Activated CD8-positive, alpha-beta T cell treated with anti-CD3 and anti-CD28 coated beads for 36 hours (primary cell): Measurements from ENCODE around the gene SLC44A4. TPM values are rescaled to one million over a fixed set of nuclear protein-coding genes. Genes with fewer than 3 reads are reported as not detected.
"Not testable (repeated sequence)": the region's sequence is repeated elsewhere in the genome, so short reads cannot be mapped to it uniquely, and the experiment has no call there.

ENCODE experiments used
- ATAC-seq: fragments of 200-7000 bp; cut with Tn5 transposase; one replicate; pipeline ENCODE4 v1.10.0; 2021; ENCODE audit warnings: mild to moderate bottlenecking, moderate library complexity
- CTCF ChIA-PET: fragments of 350-600 bp; sonication (Branson Sonifier 250); formaldehyde crosslinking; loops from one replicate; lab custom pipeline; 2021; ENCODE audit warnings: antibody characterized with exemption; lab: Charles Lee
- POLR2A ChIA-PET: fragments of 350-600 bp; sonication (Branson Sonifier 250); formaldehyde crosslinking; loops from one replicate; lab custom pipeline; 2021; ENCODE audit warnings: antibody characterized with exemption; lab: Charles Lee
- DNase-seq: peaks from one replicate; pipeline ENCODE4 v3.0.0-alpha.2; 2020
- H3K27ac Mint-ChIP-seq: one replicate; pipeline ENCODE4 v1.8.0; 2021; ENCODE audit warnings: mild to moderate bottlenecking, mixed read lengths
- H3K27me3 Mint-ChIP-seq: one replicate; pipeline ENCODE4 v1.8.0; 2021; ENCODE audit warnings: mixed read lengths
- H3K36me3 Mint-ChIP-seq: one replicate; pipeline ENCODE4 v1.8.0; 2021; ENCODE audit warnings: low read depth, mixed read lengths
- H3K4me1 Mint-ChIP-seq: one replicate; pipeline ENCODE4 v1.8.0; 2021; ENCODE audit warnings: low read depth, mixed read lengths
- H3K4me3 Mint-ChIP-seq: one replicate; pipeline ENCODE4 v1.8.0; 2021; ENCODE audit warnings: mild to moderate bottlenecking, moderate library complexity, mixed read lengths
- H3K9me3 Mint-ChIP-seq: one replicate; pipeline ENCODE4 v1.8.0; 2021; ENCODE audit warnings: mixed read lengths
- CTCF ChIP-seq: fragments of 200-600 bp; IDR thresholded peaks from one replicate; pipeline ENCODE4 v1.8.0; 2022; ENCODE audit warnings: antibody characterized with exemption, mild to moderate bottlenecking
- intact Hi-C: fragments of 100-400 bp; cut with micrococcal nuclease; formaldehyde crosslinking; loops from one replicate; pipeline ENCODE4 v1.10.0; 2022
- total RNA-seq, 2 experiments: library from RNA; stranded (reverse); gene quantifications; one replicate each; pipeline ENCODE4 v1.2.3, GENCODE V29; 2021

Gene SLC44A4
- total RNA-seq, 2 experiments from 2014 or later: not detected

GRCh38 chr6:31869343-31869742 lies 9.5 kb downstream of the SLC44A4 start:
- Mint-ChIP-seq H3K4me1 (peaks cover 9% of the 10 kb centered on the region), H3K9me3 (no peaks in the 10 kb centered on the region), H3K36me3 (no peaks in the 10 kb centered on the region), H3K4me3 (no peak overlapping the region), H3K27ac (no peak overlapping the region), H3K27me3 (no peaks in the 10 kb centered on the region)
- no peak for TF ChIP-seq CTCF
- intact Hi-C loops: no loop called here
- ChIA-PET POLR2A (no interaction called here), CTCF (no interaction called here)
- ATAC-seq (no peak), DNase-seq (no peak)

GRCh38 chr6:31868658-31868971 lies 10.2 kb downstream of the SLC44A4 start:
- H3K36me3 Mint-ChIP-seq, H3K9me3 Mint-ChIP-seq, H3K27me3 Mint-ChIP-seq, H3K27ac Mint-ChIP-seq, H3K4me3 Mint-ChIP-seq, ATAC-seq, DNase-seq, intact Hi-C loops: not testable (repeated sequence)
- ChIA-PET CTCF (interaction anchor here (0.8 kb wide), 1 partner anchor 20 kb away, joined by 3 read pairs; no protein-coding TSS in a partner anchor), POLR2A (interaction anchor here (0.6 kb wide), 1 partner anchor 12 kb away, joined by 3 read pairs; no protein-coding TSS in a partner anchor)
- peaks cover 12% of the 10 kb centered on the region for H3K4me1 Mint-ChIP-seq

- ChIA-PET CTCF (no interaction called here), POLR2A (interaction anchor here (0.9 to 4.4 kb wide), 3 partner anchors 29 to 214 kb away, joined by 3 to 42 read pairs (median 4); no protein-coding TSS in a partner anchor)
- no peak for ATAC-seq
- H3K4me3 Mint-ChIP-seq: no peak overlapping the region
- H3K4me1 Mint-ChIP-seq: peaks cover 20% of the 10 kb centered on the region
- no peaks in the 10 kb centered on the region for H3K27me3 Mint-ChIP-seq
- H3K27ac Mint-ChIP-seq: no peak overlapping the region
- DNase-seq: peak; percentile 21
- no peaks in the 10 kb centered on the region for H3K36me3 Mint-ChIP-seq
- intact Hi-C loops: no loop called here
- no peaks in the 10 kb centered on the region for H3K9me3 Mint-ChIP-seq
- TF ChIP-seq CTCF: no peak
Observed at GRCh38 chr6:31865205-31866118, 13.3 kb downstream of the SLC44A4 start.

GRCh38 chr6:31864818-31865204 lies 14.0 kb downstream of the SLC44A4 start:
- POLR2A ChIA-PET: interaction anchor here (0.9 to 4.4 kb wide), 5 partner anchors 10 to 213 kb away, joined by 3 to 42 read pairs (median 4); no protein-coding TSS in a partner anchor
- intact Hi-C loops: no loop called here
- Mint-ChIP-seq H3K9me3 (no peaks in the 10 kb centered on the region), H3K36me3 (peaks cover 4% of the 10 kb centered on the region), H3K27ac (no peak overlapping the region), H3K4me1 (peaks cover 20% of the 10 kb centered on the region), H3K4me3 (peak overlapping the region; percentile 84), H3K27me3 (no peaks in the 10 kb centered on the region)
- CTCF ChIA-PET: no interaction called here
- no peak for DNase-seq
- ATAC-seq: no peak
- no peak for TF ChIP-seq CTCF

GRCh38 chr6:31864123-31864562 lies 14.7 kb downstream of the SLC44A4 start:
- intact Hi-C loops, H3K9me3 Mint-ChIP-seq, H3K27me3 Mint-ChIP-seq, DNase-seq, H3K36me3 Mint-ChIP-seq, ATAC-seq: not testable (repeated sequence)
- POLR2A ChIA-PET: interaction anchor here (0.6 to 4.4 kb wide), 12 partner anchors 11 to 277 kb away, joined by 3 to 42 read pairs (median 4); partner anchors contain the start of genes GPANK1, HSPA1B and LSM2
- Mint-ChIP-seq H3K4me1 (peaks cover 20% of the 10 kb centered on the region), H3K27ac (peak overlapping the region; percentile 90), H3K4me3 (peak overlapping the region; percentile 84)
- CTCF ChIA-PET: interaction anchor here (0.6 to 2.0 kb wide), 5 partner anchors 11 to 184 kb away, joined by 3 to 14 read pairs (median 4); no protein-coding TSS in a partner anchor
